Liver (tissue), 9 donors: ENCODE measurements around the gene NDUFS1. TPM values are rescaled to one million over a fixed set of nuclear protein-coding genes. Genes with fewer than 3 reads are reported as not detected.

Source experiments
- DNase-seq: peaks from one replicate; pipeline ENCODE4 v3.0.0-alpha.2; 2017; ENCODE audit warnings: low spot score
- H3K27ac ChIP-seq, 2 donors: one replicate each; pipeline ENCODE4 v1.7.0; 2013; ENCODE audit warnings: inconsistent platforms in 2 of 2, low read length in 2 of 2, control low read depth in 1 of 2, low read depth in 1 of 2, mild to moderate bottlenecking in 1 of 2
- H3K27me3 ChIP-seq, 4 donors: one replicate each; pipeline versions ENCODE4 v1.6.1 to v1.7.0; 2013; ENCODE audit warnings: low read length in 3 of 4, inconsistent platforms in 1 of 4, mild to moderate bottlenecking in 1 of 4, moderate library complexity in 1 of 4; ENCODE audit not compliant: control insufficient read depth in 4 of 4, insufficient read depth in 4 of 4
- H3K36me3 ChIP-seq, 4 donors: one replicate each; pipeline versions ENCODE4 v1.6.1 to v1.7.0; 2013; ENCODE audit warnings: low read length in 3 of 4, mild to moderate bottlenecking in 3 of 4, low read depth in 1 of 4, moderate library complexity in 1 of 4; ENCODE audit not compliant: control insufficient read depth in 4 of 4, insufficient read depth in 3 of 4
- H3K4me1 ChIP-seq, 4 donors: one replicate each; pipeline versions ENCODE4 v1.6.1 to v1.7.0; 2013; ENCODE audit warnings: low read length in 3 of 4, mild to moderate bottlenecking in 3 of 4, moderate library complexity in 1 of 4; ENCODE audit not compliant: control insufficient read depth in 4 of 4, insufficient read depth in 4 of 4
- H3K4me3 ChIP-seq, 3 donors: one replicate each; pipeline versions ENCODE4 v1.6.1 to v1.7.0; 2013; ENCODE audit warnings: low read length in 3 of 3, control low read depth in 1 of 3, low read depth in 1 of 3, mild to moderate bottlenecking in 1 of 3
- H3K9ac ChIP-seq, 2 donors: one replicate each; pipeline ENCODE4 v1.7.0; 2013; ENCODE audit warnings: low read length in 2 of 2, mild to moderate bottlenecking in 2 of 2, moderate library complexity in 2 of 2, control low read depth in 1 of 2, low read depth in 1 of 2
- H3K9me3 ChIP-seq, 4 donors: one replicate each; pipeline versions ENCODE4 v1.6.1 to v1.7.0; 2013; ENCODE audit warnings: low read length in 3 of 4; ENCODE audit not compliant: control insufficient read depth in 4 of 4
- ATF3 ChIP-seq: IDR thresholded peaks from 2 replicates; pipeline ENCODE4 v1.6.1; 2016; ENCODE audit warnings: antibody characterized with exemption
- EGR1 ChIP-seq, 2 donors: IDR thresholded peaks; 2 replicates each; pipeline ENCODE4 v1.6.1; 2016 to 2018; ENCODE audit warnings: antibody characterized with exemption in 2 of 2, low read depth in 2 of 2
- FOXA1 ChIP-seq: IDR thresholded peaks from 2 replicates; pipeline ENCODE4 v1.6.1; 2016; ENCODE audit warnings: antibody characterized with exemption
- FOXA2 ChIP-seq: IDR thresholded peaks from 2 replicates; pipeline ENCODE4 v1.6.1; 2016; ENCODE audit warnings: antibody characterized with exemption
- GABPA ChIP-seq, 2 donors: IDR thresholded peaks in 1 of 2; conservative IDR thresholded peaks in 1 of 2; 2 replicates each; pipeline ENCODE4 v1.6.1; 2016; ENCODE audit warnings: antibody characterized with exemption in 2 of 2, mild to moderate bottlenecking in 1 of 2, moderate library complexity in 1 of 2
- HNF4G ChIP-seq: IDR thresholded peaks from 2 replicates; pipeline ENCODE4 v1.6.1; 2016; ENCODE audit warnings: antibody characterized with exemption
- JUND ChIP-seq, 2 donors: IDR thresholded peaks; 2 replicates each; pipeline ENCODE4 v1.6.1; 2016; ENCODE audit warnings: antibody characterized with exemption in 2 of 2
- NR2F2 ChIP-seq: IDR thresholded peaks from 2 replicates; pipeline ENCODE4 v1.6.1; 2016; ENCODE audit warnings: antibody characterized with exemption
- RAD21 ChIP-seq, 2 donors: IDR thresholded peaks; 2 replicates each; pipeline ENCODE4 v1.6.1; 2016; ENCODE audit warnings: antibody characterized with exemption in 2 of 2, mild to moderate bottlenecking in 2 of 2
- RXRA ChIP-seq, 2 donors: IDR thresholded peaks; 2 replicates each; pipeline ENCODE4 v1.6.1; 2017 to 2018; ENCODE audit warnings: antibody characterized with exemption in 2 of 2, mild to moderate bottlenecking in 1 of 2
- SP1 ChIP-seq: IDR thresholded peaks from 2 replicates; pipeline ENCODE4 v1.6.1; 2018; ENCODE audit warnings: antibody characterized with exemption, mild to moderate bottlenecking
- TAF1 ChIP-seq: conservative IDR thresholded peaks from 2 replicates; pipeline ENCODE4 v1.6.1; 2016; ENCODE audit warnings: antibody characterized with exemption, mild to moderate bottlenecking
- YY1 ChIP-seq: IDR thresholded peaks from 2 replicates; pipeline ENCODE4 v1.6.1; 2016; ENCODE audit warnings: antibody characterized with exemption, mild to moderate bottlenecking
- WGBS: extraction: QIAGEN DNeasy Blood & Tissue Kit; methylation state at CpG from one replicate; pipeline ENCODE4 v1.1.7; 2013; 5-methylcytosine and 5-hydroxymethylcytosine counted together
- polyA plus RNA-seq, 2 donors: library from polyadenylated mRNA; stranded (reverse) in 1 of 2; unstranded in 1 of 2; fragments of 200-250 nt in 1 of 2; fragments of >200 nt in 1 of 2; fragmentation: Nextera tagmentation in 1 of 2; extraction: Ambion mirVana in 1 of 2; gene quantifications; one replicate each; pipeline versions ENCODE4 v1.2.1 to v1.2.3, GENCODE V29; 2013 to 2015
- total RNA-seq, 2 donors: library from RNA; depleted of rRNA; stranded (reverse); fragments of >200 nt; gene quantifications; one replicate each; pipeline ENCODE4 v1.2.3, GENCODE V29; 2014
- TF ChIP-seq, protein P1 (sequence below): IDR thresholded peaks from 2 replicates; pipeline ENCODE4 v1.6.1; 2016; ENCODE audit warnings: antibody characterized with exemption
- TF ChIP-seq, protein P2 (sequence below): IDR thresholded peaks from 2 replicates; pipeline ENCODE4 v1.6.1; 2016; ENCODE audit warnings: antibody characterized with exemption, mild to moderate bottlenecking
- TF ChIP-seq, protein P3 (sequence below): fragments of 150-350 bp; IDR thresholded peaks from 2 replicates; pipeline ENCODE4 v1.5.1; 2017; ENCODE audit warnings: improper control_type of control experiment, low read depth, low read length; ENCODE audit not compliant: missing input control
- donor health status: healthy.
- donor health status: healthy.
- donor health status: healthy.
- donor health status: healthy.
- donor health status: healthy.

NDUFS1 gene
- total and polyA plus RNA-seq, 4 donors = 39.7 to 167 (median 83.2) TPM

GRCh38 chr2:206084870-206085741 lies 74.1 kb downstream of the NDUFS1 start:
- peaks cover 0 to 24% (median 16%) of the 10 kb centered on the region in 4 donors for H3K4me1 ChIP-seq
- no peaks in the 10 kb centered on the region for H3K27me3 ChIP-seq
- H3K27ac ChIP-seq = peak overlapping the region; percentile 95 to 99
- DNase-seq = peak; percentile 77
- TF ChIP-seq GABPA (IDR thresholded peaks at IDR 0.05 in 1 of 2, conservative IDR thresholded peaks at IDR 0.05 in 1 of 2) (no peak), JUND (IDR thresholded peaks at IDR 0.05) (no peak), FOXA1 (no peak), RXRA (IDR thresholded peaks at IDR 0.05) (no peak), RAD21 (IDR thresholded peaks at IDR 0.05) (no peak), YY1 (no peak), EGR1 (IDR thresholded peaks at IDR 0.05; ENCODE audit: low read depth in 2 of 2) (no peak), SP1 (no peak), FOXA2 (no peak), HNF4G (no peak), NR2F2 (no peak), TAF1 (no peak), ATF3 (no peak)
- TF ChIP-seq, protein P1, sequence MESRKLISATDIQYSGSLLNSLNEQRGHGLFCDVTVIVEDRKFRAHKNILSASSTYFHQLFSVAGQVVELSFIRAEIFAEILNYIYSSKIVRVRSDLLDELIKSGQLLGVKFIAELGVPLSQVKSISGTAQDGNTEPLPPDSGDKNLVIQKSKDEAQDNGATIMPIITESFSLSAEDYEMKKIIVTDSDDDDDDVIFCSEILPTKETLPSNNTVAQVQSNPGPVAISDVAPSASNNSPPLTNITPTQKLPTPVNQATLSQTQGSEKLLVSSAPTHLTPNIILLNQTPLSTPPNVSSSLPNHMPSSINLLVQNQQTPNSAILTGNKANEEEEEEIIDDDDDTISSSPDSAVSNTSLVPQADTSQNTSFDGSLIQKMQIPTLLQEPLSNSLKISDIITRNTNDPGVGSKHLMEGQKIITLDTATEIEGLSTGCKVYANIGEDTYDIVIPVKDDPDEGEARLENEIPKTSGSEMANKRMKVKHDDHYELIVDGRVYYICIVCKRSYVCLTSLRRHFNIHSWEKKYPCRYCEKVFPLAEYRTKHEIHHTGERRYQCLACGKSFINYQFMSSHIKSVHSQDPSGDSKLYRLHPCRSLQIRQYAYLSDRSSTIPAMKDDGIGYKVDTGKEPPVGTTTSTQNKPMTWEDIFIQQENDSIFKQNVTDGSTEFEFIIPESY = no peak
- TF ChIP-seq, protein P2, sequence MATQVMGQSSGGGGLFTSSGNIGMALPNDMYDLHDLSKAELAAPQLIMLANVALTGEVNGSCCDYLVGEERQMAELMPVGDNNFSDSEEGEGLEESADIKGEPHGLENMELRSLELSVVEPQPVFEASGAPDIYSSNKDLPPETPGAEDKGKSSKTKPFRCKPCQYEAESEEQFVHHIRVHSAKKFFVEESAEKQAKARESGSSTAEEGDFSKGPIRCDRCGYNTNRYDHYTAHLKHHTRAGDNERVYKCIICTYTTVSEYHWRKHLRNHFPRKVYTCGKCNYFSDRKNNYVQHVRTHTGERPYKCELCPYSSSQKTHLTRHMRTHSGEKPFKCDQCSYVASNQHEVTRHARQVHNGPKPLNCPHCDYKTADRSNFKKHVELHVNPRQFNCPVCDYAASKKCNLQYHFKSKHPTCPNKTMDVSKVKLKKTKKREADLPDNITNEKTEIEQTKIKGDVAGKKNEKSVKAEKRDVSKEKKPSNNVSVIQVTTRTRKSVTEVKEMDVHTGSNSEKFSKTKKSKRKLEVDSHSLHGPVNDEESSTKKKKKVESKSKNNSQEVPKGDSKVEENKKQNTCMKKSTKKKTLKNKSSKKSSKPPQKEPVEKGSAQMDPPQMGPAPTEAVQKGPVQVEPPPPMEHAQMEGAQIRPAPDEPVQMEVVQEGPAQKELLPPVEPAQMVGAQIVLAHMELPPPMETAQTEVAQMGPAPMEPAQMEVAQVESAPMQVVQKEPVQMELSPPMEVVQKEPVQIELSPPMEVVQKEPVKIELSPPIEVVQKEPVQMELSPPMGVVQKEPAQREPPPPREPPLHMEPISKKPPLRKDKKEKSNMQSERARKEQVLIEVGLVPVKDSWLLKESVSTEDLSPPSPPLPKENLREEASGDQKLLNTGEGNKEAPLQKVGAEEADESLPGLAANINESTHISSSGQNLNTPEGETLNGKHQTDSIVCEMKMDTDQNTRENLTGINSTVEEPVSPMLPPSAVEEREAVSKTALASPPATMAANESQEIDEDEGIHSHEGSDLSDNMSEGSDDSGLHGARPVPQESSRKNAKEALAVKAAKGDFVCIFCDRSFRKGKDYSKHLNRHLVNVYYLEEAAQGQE = no peak
- TF ChIP-seq, protein P3, sequence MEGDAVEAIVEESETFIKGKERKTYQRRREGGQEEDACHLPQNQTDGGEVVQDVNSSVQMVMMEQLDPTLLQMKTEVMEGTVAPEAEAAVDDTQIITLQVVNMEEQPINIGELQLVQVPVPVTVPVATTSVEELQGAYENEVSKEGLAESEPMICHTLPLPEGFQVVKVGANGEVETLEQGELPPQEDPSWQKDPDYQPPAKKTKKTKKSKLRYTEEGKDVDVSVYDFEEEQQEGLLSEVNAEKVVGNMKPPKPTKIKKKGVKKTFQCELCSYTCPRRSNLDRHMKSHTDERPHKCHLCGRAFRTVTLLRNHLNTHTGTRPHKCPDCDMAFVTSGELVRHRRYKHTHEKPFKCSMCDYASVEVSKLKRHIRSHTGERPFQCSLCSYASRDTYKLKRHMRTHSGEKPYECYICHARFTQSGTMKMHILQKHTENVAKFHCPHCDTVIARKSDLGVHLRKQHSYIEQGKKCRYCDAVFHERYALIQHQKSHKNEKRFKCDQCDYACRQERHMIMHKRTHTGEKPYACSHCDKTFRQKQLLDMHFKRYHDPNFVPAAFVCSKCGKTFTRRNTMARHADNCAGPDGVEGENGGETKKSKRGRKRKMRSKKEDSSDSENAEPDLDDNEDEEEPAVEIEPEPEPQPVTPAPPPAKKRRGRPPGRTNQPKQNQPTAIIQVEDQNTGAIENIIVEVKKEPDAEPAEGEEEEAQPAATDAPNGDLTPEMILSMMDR = no peak
- peak overlapping the region; percentile 55 to 72 for H3K9ac ChIP-seq
- H3K36me3 ChIP-seq = no peaks in the 10 kb centered on the region
- peak overlapping the region; percentile 77 to 99 (median 95) for H3K4me3 ChIP-seq
- no peaks in the 10 kb centered on the region for H3K9me3 ChIP-seq
- WGBS = under 1% methylated on average over 88 of the region's 88 CpGs
